Dermis blood vessel endothelial cell (primary cell): ENCODE measurements around the gene SOCS3. TPM values are rescaled to one million over a fixed set of nuclear protein-coding genes. Genes with fewer than 3 reads are reported as not detected.
A peak's percentile ranks its signal among the peaks of the same experiment; 100 is the strongest.

Experiments used
- DNase-seq: peaks from one replicate; pipeline ENCODE4 v3.0.0; 2010
- total RNA-seq: library from RNA; depleted of rRNA; stranded (reverse); fragments of >200 nt; gene quantifications from 2 replicates; pipeline ENCODE4 v1.2.3, GENCODE V29; 2014

Gene SOCS3
- total RNA-seq, 1 donor from 2014 or later, result 130 TPM

- DNase-seq, result no peak
These were observed 6.4 kb upstream of the SOCS3 start for GRCh38 chr17:78366109-78366848.

- DNase-seq, result peak; percentile 51
These were observed 5.8 kb upstream of the SOCS3 start for GRCh38 chr17:78365561-78366108.

- no peak for DNase-seq
These were observed 4.8 kb upstream of the SOCS3 start for GRCh38 chr17:78364436-78365281.

GRCh38 chr17:78362671-78363070 is 2.8 kb upstream of the SOCS3 start:
- no peak for DNase-seq

GRCh38 chr17:78362232-78362631 is 2.4 kb upstream of the SOCS3 start:
- DNase-seq, result no peak

- no peak for DNase-seq
These were observed 1.4 kb upstream of the SOCS3 start for GRCh38 chr17:78361225-78361701.

- DNase-seq, result peak; percentile 94
These were observed 721 bp upstream of the SOCS3 start for GRCh38 chr17:78360371-78361224.

GRCh38 chr17:78359321-78359996 is 418 bp downstream of the SOCS3 start:
- peak; percentile 47 for DNase-seq

GRCh38 chr17:78358538-78359320 is 1.1 kb downstream of the SOCS3 start:
- peak; percentile 70 for DNase-seq

- DNase-seq, result peak; percentile 26
These were observed 2.0 kb downstream of the SOCS3 start for GRCh38 chr17:78357672-78358537.

GRCh38 chr17:78357177-78357586 is 2.7 kb downstream of the SOCS3 start:
- peak; percentile 80 for DNase-seq

- peak; percentile 32 for DNase-seq
These were observed 3.7 kb downstream of the SOCS3 start for GRCh38 chr17:78356101-78356713.

- no peak for DNase-seq
These were observed 4.2 kb downstream of the SOCS3 start for GRCh38 chr17:78355701-78356100.

GRCh38 chr17:78355045-78355641 is 4.7 kb downstream of the SOCS3 start:
- DNase-seq, result no peak

GRCh38 chr17:78353834-78354233 is 6.0 kb downstream of the SOCS3 start:
- no peak for DNase-seq

- no peak for DNase-seq
These were observed 8.3 kb downstream of the SOCS3 start for GRCh38 chr17:78351449-78352006.

- DNase-seq, result no peak
These were observed 9.8 kb downstream of the SOCS3 start for GRCh38 chr17:78349891-78350642.
